ENCODE measurements around the gene DNAH1.

The DNAH1 gene

DNA sequence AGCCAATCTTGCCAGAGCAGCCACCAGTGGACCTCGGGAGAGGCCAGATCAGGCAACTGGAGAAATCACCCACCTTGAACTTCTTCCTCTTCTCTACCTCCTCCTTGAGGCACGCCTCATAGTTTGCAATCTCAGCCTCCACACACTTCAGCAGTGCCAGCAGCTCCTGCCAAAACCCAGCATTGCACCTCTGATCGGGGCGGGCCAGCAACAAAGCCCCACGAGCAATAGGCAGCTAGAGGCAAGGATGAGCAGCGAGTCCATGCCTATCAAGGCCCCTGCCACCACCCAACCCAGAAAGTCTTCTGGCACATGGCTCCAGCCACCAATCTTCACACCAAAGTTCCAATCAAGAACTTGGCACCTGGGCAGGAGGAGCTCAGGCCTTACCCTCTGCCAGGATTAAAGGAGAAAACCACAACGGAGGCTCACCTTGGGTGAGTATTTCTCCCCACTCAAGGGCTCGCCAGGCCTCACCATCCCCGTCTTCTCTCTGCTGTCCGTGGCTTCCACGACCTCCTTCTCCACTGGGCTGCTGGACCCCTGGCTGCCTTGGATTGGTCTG, 86.7 kb downstream of the DNAH1 start:
- no peaks in the 10 kb centered on the region for H3K27me3 ChIP-seq
- H3K4me1 ChIP-seq: no peaks in the 10 kb centered on the region
- DNase-seq: no peak
- TF ChIP-seq, protein P1, sequence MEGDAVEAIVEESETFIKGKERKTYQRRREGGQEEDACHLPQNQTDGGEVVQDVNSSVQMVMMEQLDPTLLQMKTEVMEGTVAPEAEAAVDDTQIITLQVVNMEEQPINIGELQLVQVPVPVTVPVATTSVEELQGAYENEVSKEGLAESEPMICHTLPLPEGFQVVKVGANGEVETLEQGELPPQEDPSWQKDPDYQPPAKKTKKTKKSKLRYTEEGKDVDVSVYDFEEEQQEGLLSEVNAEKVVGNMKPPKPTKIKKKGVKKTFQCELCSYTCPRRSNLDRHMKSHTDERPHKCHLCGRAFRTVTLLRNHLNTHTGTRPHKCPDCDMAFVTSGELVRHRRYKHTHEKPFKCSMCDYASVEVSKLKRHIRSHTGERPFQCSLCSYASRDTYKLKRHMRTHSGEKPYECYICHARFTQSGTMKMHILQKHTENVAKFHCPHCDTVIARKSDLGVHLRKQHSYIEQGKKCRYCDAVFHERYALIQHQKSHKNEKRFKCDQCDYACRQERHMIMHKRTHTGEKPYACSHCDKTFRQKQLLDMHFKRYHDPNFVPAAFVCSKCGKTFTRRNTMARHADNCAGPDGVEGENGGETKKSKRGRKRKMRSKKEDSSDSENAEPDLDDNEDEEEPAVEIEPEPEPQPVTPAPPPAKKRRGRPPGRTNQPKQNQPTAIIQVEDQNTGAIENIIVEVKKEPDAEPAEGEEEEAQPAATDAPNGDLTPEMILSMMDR (IDR thresholded peaks at IDR 0.05; ENCODE audit: low read depth, low read length): no peak
- no peak overlapping the region for H3K4me3 ChIP-seq (ENCODE audit: low read depth, low read length)
- H3K36me3 ChIP-seq: peaks cover 4% of the 10 kb centered on the region
- H3K9me3 ChIP-seq: no peaks in the 10 kb centered on the region

DNA sequence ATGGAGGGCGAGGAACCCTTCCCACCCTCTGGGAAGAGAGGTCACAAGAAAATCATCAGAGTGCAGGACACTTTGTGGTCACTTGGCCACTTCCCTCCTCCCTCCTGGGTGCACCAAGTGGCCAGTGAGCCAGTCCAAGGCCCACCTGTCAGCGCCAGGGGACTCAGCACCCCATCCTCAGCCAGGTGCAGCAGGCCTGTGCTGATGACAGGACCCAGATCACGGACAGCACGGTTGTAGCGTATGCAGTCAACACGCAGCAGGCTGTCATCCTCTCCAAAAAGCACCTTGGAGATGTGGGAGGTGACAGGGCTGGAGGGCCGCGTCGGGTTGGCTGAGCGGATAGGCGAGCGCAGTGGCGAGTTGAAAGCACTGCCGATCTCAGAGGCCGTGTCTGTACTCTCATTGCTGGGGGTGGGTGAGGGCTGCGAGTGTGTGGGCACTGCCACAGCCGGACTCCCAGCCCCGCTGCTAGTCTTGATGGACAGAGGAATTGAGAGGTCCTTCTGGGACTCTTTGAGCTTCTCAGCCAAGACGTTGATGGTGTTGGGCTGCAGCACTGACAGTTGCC, 87.2 kb downstream of the DNAH1 start:
- TF ChIP-seq, protein P1 (IDR thresholded peaks at IDR 0.05; ENCODE audit: low read depth, low read length): no peak
- H3K9me3 ChIP-seq: no peaks in the 10 kb centered on the region
- DNase-seq: no peak
- H3K4me3 ChIP-seq (ENCODE audit: low read depth, low read length): no peak overlapping the region
- H3K36me3 ChIP-seq: peaks cover 4% of the 10 kb centered on the region
- no peaks in the 10 kb centered on the region for H3K4me1 ChIP-seq
- no peaks in the 10 kb centered on the region for H3K27me3 ChIP-seq

DNA sequence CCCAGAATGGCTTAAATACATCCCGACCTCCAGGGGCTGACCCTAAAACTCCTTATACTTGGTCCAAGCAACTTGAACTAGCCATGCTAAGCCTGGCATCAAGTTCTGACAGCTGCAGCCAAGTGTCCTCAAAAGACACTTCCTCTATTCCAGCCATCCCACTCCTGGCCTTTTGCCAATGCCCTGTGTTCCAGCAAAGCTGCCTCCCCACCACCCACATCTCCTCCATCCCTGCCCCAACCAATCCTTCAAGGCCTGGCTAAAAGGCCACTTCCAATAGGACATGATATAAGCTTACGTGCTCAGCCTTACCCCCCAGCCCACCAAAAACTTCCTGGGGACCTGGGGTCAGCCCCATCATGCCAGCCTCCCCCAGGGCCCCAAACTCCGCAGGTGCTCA, 87.8 kb downstream of the DNAH1 start:
- H3K4me3 ChIP-seq (ENCODE audit: low read depth, low read length): no peak overlapping the region
- H3K4me1 ChIP-seq: no peaks in the 10 kb centered on the region
- H3K27me3 ChIP-seq: no peaks in the 10 kb centered on the region
- TF ChIP-seq, protein P1 (IDR thresholded peaks at IDR 0.05; ENCODE audit: low read depth, low read length): no peak
- no peaks in the 10 kb centered on the region for H3K9me3 ChIP-seq
- peaks cover 4% of the 10 kb centered on the region for H3K36me3 ChIP-seq
- DNase-seq: no peak

DNA sequence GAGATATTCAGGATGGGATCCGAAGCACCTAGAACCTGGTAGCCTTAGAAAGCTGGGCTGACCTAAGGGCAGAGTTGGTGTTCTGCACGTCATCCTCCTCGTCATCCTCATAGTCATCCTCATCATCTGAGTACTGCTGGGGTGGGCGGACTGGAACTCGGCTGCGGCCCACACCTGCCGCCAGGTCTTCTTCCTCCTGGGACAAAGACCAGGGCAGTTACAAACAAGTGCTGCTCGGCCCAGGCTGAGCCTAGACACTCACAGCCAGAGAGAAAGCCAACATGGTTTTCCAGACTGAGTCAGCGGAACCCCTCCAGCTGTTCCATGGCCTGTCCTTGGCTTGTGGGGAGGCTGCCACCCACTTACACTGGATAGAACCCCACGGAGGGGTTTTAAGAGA, 88.3 kb downstream of the DNAH1 start:
- H3K9me3 ChIP-seq: no peaks in the 10 kb centered on the region
- H3K4me3 ChIP-seq (ENCODE audit: low read depth, low read length): no peak overlapping the region
- H3K36me3 ChIP-seq: peaks cover 4% of the 10 kb centered on the region
- H3K4me1 ChIP-seq: no peaks in the 10 kb centered on the region
- TF ChIP-seq, protein P1 (IDR thresholded peaks at IDR 0.05; ENCODE audit: low read depth, low read length): no peak
- DNase-seq: no peak
- H3K27me3 ChIP-seq: no peaks in the 10 kb centered on the region

DNA sequence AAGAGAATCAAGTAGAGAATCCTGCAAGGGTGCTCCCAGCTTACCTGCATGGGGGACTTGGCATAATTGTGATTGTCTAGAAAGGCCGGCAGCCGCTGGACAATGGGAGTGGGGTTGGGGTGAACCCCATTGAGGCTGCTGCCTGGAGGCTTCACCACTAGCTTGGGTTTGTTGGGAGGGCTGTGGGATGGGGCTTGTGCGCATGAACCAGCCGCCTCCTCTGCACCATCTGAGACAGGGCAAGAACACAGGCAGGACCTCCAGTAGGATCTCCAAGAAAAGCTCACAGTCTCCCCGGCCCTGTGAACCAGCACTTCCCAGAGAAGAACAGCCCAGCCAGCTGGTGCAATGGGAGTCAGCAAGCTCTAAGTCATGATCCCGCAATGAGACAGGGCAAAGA, 88.9 kb downstream of the DNAH1 start:
- Histone ChIP-seq H3K4me3 (ENCODE audit: low read depth, low read length) (no peak overlapping the region), H3K9me3 (no peaks in the 10 kb centered on the region), H3K27me3 (no peaks in the 10 kb centered on the region), H3K4me1 (no peaks in the 10 kb centered on the region), H3K36me3 (peaks cover 4% of the 10 kb centered on the region)
- DNase-seq: no peak
- TF ChIP-seq, protein P1 (IDR thresholded peaks at IDR 0.05; ENCODE audit: low read depth, low read length): no peak

DNA sequence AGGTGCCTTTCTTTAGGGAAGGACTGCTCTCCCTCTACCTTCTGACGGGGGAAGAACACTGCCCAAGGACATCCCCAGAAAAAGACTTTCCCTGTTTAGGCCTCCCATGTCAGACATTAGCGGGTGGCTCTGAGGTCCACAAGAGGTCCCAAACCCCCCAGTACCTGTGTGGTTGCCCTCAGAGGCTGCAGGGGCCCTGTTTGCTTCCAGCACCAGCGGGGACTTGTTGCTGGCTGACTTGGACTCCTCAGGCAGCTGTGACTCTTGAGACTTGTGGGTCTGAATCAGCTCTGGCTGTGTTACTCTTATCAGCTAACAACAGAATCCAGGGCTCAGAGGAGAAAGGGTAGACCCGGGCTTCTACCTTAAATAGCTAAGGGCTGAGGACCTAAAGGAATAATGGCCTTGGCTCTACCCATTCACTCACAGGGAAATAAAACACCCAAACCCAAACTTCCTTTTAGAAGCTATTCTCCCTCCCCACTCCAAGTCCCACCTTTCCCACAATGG, 89.5 kb downstream of the DNAH1 start:
- Histone ChIP-seq H3K27me3 (no peaks in the 10 kb centered on the region), H3K4me3 (ENCODE audit: low read depth, low read length) (no peak overlapping the region), H3K9me3 (no peaks in the 10 kb centered on the region), H3K36me3 (peaks cover 4% of the 10 kb centered on the region), H3K4me1 (no peaks in the 10 kb centered on the region)
- TF ChIP-seq, protein P1 (IDR thresholded peaks at IDR 0.05; ENCODE audit: low read depth, low read length): no peak
- DNase-seq: no peak

All from BE2C (cell line).